Measurements from ENCODE around the gene NBEA.

DNA sequence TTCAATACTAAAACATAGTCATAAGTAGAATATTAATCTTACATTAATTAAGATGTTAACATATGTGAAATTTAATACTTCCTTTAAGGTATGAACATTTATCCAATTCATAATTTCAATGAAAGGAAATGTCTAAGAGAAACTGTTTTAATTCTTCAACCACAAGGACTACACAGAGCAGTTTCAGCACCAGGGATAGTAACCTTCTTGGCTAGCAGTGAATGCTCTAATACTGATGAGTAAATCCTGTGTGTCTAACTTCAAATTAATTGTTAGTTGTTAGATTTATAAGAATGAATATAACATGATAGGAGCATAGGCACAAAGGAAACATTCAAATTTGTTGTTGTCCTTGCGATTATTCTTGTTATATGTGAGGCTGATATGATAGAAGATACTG lies 15.6 kb upstream of the NBEA start:
- TF ChIP-seq, protein P1, sequence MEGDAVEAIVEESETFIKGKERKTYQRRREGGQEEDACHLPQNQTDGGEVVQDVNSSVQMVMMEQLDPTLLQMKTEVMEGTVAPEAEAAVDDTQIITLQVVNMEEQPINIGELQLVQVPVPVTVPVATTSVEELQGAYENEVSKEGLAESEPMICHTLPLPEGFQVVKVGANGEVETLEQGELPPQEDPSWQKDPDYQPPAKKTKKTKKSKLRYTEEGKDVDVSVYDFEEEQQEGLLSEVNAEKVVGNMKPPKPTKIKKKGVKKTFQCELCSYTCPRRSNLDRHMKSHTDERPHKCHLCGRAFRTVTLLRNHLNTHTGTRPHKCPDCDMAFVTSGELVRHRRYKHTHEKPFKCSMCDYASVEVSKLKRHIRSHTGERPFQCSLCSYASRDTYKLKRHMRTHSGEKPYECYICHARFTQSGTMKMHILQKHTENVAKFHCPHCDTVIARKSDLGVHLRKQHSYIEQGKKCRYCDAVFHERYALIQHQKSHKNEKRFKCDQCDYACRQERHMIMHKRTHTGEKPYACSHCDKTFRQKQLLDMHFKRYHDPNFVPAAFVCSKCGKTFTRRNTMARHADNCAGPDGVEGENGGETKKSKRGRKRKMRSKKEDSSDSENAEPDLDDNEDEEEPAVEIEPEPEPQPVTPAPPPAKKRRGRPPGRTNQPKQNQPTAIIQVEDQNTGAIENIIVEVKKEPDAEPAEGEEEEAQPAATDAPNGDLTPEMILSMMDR (IDR thresholded peaks at IDR 0.05) = no peak
- TF ChIP-seq POLR2AphosphoS5 (IDR thresholded peaks at IDR 0.05) = no peak
- no peak for TF ChIP-seq POLR2A (IDR thresholded peaks at IDR 0.05)

Data from stomach (tissue), 4 donors.